GM18498 (cell line): ENCODE measurements around the gene RRP1B.
"Not testable (repeated sequence)": the region's sequence is repeated elsewhere in the genome, so short reads cannot be mapped to it uniquely, and the experiment has no call there.

Experiments used
- ATAC-seq: cut with Tn5 transposase; IDR thresholded peaks from one replicate; pipeline ENCODE4 v1.9.1; 2021; ENCODE audit warnings: mild to moderate bottlenecking, moderate library complexity; ENCODE audit not compliant: unreplicated experiment

Gene RRP1B

GRCh38 chr21:43699492-43699777 lies 40.1 kb downstream of the RRP1B start:
- not testable (repeated sequence) for ATAC-seq

- no peak for ATAC-seq
Measured at GRCh38 chr21:43699933-43700599, 40.7 kb downstream of the RRP1B start.

- ATAC-seq = no peak
Measured at GRCh38 chr21:43701936-43702784, 42.8 kb downstream of the RRP1B start.

GRCh38 chr21:43702785-43703034 lies 43.4 kb downstream of the RRP1B start:
- ATAC-seq = no peak

- no peak for ATAC-seq
Measured at GRCh38 chr21:43703035-43703880, 43.9 kb downstream of the RRP1B start.

GRCh38 chr21:43707462-43707861 lies 48.1 kb downstream of the RRP1B start:
- no peak for ATAC-seq

GRCh38 chr21:43708745-43709381 lies 49.5 kb downstream of the RRP1B start:
- no peak for ATAC-seq

GRCh38 chr21:43712268-43712942 lies 53.0 kb downstream of the RRP1B start:
- ATAC-seq = no peak

- not testable (repeated sequence) for ATAC-seq
Measured at GRCh38 chr21:43713123-43713522, 53.8 kb downstream of the RRP1B start.

GRCh38 chr21:43716376-43717165 lies 57.2 kb downstream of the RRP1B start:
- ATAC-seq = no peak

GRCh38 chr21:43717166-43717853 lies 58.0 kb downstream of the RRP1B start:
- no peak for ATAC-seq

GRCh38 chr21:43717967-43718871 lies 58.9 kb downstream of the RRP1B start:
- ATAC-seq = no peak

GRCh38 chr21:43718872-43719747 lies 59.8 kb downstream of the RRP1B start, which contains the start of gene PDXK:
Gene PDXK (plus strand): TSS chr21:43719129. CDS start chr21:43719295, 166 bp downstream.
- peak; percentile 74 for ATAC-seq

GRCh38 chr21:43719748-43720538 lies 60.6 kb downstream of the RRP1B start:
- ATAC-seq = peak; percentile 2

GRCh38 chr21:43720539-43721166 lies 61.3 kb downstream of the RRP1B start:
- no peak for ATAC-seq

- no peak for ATAC-seq
Measured at GRCh38 chr21:43721206-43721605, 61.8 kb downstream of the RRP1B start.
